Measurements from ENCODE around the gene LAMB2.

The LAMB2 gene

DNA sequence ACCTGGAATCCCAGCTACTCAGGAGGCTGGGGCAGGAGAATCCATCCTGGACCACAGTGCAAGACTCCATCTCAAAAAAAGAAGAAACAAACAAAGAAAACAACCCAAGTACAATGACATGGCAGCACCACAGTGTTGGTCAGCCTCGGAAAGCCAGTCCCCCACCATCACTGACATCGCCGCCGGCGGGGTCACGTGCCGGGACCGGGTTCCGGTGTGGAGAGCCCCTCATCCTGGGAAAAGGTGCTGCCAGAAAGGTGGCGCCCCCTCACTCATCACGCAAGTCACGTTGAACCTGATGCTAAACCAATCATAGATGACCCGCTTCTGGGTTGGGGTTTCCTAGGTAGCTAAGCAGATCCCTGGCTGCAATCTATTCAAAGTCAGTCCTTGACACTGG, 56.7 kb downstream of the LAMB2 start:
- DNase-seq (ENCODE audit: low read depth, low spot score), result no peak

All from ELF-1 (cell line).